ENCODE measurements around the gene TNRC6A. TPM values are rescaled to one million over a fixed set of nuclear protein-coding genes. Genes with fewer than 3 reads are reported as not detected.
"Not testable (repeated sequence)": the region's sequence is repeated elsewhere in the genome, so short reads cannot be mapped to it uniquely, and the experiment has no call there.

Gene TNRC6A
- 46.1 TPM for total RNA-seq

- peak; percentile 84 for DNase-seq (ENCODE audit: low spot score)
Measured at GRCh38 chr16:24729243-24729950, at the start of gene TNRC6A. Gene TNRC6A (plus strand): TSS chr16:24729651. CDS start chr16:24729842, 191 bp downstream.

DNA sequence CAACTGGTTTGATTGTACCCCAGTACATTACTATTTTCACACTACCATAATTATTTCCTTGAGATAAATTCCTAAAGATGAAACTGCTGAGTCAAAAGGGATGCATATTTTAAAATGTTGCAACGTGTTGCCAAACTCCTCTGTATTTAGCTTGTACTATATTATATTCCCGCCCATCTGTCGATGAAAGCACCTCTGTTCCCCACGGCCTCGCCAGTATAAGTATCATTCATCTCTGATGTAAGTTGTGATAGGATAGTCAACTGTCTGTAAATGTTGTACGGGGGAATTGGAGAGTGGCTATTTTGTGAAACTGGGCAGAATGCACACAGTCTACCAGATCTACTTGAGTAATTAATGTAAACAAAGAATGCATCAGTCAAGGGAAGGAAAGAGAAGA, 47.7 kb upstream of the TNRC6A start:
- DNase-seq (ENCODE audit: low spot score), result no peak

- DNase-seq (ENCODE audit: low spot score), result no peak
Measured at GRCh38 chr16:24683250-24683649, 46.2 kb upstream of the TNRC6A start.

GRCh38 chr16:24683847-24684493, 45.5 kb upstream of the TNRC6A start:
- no peak for DNase-seq (ENCODE audit: low spot score)

DNA sequence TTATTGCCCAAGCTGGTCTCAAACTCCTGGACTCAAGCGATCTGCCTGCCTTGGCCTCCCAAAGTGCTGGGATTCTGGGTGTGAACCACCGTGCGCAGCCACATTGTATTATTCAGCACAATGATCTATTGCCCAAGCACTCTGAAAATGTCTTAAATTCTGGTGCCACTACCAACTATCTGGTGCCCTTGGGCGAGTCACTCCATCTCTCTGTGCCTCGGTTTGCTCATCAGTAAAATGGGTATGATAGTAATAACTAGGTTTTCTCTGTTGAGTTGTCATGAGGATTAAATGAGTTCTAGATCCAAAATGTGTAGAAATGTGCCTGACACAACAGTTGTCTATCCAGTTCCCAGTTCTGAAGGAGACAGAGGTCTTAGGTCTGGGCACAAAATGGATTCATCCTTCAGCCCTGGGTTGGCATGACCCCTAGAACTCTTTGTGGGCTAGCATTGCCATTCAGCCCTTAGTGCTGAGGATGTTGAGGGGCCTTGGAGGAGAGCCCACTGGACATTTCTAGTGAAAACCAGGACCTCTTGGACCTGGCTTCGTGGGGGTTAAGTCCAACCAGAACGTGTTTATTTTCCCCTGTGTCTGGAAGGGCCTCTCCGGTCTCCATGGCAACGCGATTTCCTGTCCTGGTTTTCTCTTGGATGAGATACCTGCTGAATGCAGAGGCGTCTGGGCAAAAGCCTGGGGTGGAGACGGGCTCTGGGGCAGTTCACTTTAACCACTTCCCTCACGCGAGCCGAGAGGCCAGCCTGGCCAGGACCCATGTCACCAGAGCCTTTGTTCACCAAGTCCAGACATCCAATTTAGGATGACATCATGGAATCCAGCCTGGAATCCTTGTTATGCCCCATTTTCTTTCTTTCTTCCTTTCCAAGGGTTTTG, 43.7 kb upstream of the TNRC6A start:
- DNase-seq (ENCODE audit: low spot score), result peak; percentile 68

DNA sequence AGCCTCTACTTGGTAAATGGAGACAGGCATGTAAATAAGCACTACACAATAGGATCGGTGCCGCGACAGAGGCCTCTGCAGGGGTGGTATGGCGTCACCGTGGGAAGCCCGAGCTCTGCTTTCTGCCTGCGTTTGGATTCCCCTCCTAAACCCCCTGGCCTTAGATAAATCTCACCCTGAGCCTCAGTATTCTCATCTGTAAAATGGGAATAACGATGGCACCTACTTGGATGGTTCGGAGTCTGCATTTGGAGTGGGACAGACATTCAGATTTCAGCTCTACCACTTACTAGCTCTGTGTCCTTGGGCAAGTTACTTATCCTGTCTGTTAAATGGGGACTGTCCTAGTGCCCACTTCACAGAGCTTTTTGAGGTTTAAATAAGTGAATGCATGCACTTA, 42.8 kb upstream of the TNRC6A start:
- no peak for DNase-seq (ENCODE audit: low spot score)

DNA sequence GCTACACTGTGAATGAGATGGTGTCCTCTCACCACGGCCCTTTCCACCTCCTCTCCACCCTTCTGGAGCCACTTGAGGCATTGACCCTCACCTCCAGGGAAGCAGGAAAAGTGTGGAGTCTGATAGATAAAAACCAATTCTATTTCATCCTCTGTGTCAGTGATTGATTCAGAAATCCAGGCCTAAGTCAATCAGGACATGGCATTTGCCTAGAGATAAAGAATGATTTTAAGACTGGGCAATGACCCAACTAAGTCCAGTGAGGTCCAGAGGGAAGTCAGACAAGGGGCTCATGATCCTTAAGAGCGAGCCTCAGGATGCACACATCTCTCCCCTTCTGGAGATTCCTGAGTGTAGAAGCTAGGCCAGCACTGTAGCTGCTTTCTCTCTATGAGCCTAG, 41.1 kb upstream of the TNRC6A start:
- no peak for DNase-seq (ENCODE audit: low spot score)

DNA sequence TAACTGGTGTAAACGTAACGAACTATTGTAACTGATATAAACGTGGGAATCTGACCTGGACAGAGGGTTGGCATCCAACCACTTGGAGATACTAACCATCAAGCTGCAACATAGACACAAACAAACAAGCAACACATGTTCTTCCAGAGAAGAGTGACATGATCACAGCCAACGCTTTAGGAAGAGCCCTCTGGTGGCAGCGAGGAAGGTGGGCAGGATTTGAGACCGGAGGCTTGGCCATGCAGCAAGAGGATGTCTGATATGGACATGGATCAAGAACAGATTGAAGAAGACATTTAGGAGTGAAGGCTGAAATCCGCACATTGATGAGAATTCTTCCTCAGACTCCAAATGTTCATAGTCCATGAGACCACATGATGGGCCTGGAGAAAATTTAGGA, 40.3 kb upstream of the TNRC6A start:
- DNase-seq (ENCODE audit: low spot score), result no peak

DNA sequence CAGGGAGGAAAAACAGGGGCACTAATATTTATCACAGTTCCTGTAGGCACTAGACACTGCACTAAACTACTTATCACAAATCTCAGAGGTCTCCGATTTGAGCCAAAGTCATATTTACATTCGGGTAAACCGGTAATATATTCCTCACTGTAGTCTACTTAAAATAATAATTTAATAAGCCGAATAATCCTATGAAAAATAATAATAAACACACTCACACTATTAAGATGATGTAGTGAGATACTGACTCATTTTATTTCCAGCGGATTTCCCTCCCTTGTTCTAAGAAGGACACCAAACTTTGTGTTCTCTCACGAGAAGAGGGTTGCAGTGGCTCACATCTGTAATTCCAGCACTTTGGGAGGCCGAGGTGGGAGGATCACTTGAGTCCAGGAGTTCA, 36.6 kb upstream of the TNRC6A start:
- no peak for DNase-seq (ENCODE audit: low spot score)

DNA sequence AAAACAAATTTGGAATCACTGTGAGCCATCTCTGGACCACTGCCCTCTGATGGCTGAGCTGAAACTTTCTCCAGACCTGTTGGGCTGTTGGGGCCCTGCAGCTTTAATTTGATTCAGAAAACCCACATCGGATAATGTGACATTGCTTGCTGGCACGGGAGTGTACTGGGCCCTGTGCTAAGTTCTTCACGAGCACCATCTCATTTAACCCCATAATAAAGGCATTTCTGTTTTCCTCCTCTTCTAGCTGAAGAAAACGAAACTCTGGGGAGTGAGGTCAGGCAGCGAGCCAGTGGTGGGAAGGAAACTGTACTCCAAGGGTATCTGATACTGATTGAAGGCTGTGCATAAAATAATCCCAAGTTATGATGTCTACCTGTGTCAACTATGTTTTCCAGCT, 34.5 kb upstream of the TNRC6A start:
- no peak for DNase-seq (ENCODE audit: low spot score)

DNA sequence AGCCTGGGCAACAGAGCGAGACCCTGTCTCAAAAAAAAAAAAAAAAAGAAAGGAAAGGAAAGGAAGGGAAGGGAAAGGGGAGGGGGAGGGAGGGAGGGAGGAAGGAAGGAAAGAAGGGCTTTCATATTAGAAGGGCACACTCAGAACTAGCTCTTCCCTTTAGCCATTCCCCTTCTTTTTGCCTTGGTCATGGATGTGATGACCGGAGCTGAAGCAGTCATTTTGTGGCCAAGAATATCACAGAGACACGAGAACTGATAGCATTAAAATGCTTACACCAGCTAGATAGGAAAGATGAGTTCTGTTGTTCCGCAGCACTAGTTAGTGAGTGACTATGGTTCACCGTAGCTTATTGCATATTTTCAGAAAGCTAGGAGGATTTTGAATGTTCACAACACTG, 32.8 kb upstream of the TNRC6A start:
- no peak for DNase-seq (ENCODE audit: low spot score)

DNA sequence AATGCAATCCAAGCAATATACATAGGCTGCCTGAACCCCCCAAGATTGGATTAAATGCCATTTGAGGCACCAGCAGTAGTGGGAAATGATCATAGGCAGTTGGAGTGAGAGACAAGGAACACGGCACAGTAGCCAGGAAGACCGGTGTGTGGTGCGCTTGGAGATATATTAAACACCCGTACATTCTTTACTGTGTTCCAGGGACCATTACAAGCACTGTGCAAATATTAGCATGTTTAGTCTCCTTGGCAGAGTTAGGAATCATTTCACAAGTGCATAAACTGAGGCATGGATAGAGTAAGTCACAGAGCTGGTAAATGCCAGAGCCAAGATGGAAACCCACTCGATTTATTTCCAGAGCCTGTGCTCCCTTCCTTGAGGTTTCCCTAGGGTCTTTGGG, 31.1 kb upstream of the TNRC6A start:
- no peak for DNase-seq (ENCODE audit: low spot score)

DNA sequence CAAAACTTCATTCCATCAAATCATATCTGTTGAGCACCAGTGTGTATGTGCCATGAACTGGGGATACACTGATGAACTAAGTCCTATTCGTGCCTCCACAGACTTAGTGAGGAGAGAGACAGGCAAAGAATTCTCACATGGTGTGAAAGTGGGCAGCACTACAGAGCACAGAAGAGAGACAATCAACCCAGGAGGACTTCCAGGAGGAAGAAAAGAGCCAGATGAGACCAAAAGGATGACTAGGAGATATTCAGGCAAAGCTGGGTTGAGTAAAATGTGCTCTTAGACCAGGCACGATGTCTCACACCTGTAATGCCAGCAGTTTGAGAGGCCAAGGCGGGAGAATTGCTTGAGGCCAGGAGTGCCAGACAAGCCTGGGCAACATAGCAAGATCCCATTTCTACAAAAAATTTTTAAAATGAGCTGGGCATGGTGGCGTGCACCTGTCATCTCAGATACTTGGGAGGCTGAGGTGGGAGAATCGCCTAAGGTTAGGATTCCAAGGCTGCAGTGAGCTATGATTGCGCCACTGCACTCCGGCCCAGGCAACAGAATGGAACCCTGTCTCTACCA, 30.2 kb upstream of the TNRC6A start:
- no peak for DNase-seq (ENCODE audit: low spot score)

DNA sequence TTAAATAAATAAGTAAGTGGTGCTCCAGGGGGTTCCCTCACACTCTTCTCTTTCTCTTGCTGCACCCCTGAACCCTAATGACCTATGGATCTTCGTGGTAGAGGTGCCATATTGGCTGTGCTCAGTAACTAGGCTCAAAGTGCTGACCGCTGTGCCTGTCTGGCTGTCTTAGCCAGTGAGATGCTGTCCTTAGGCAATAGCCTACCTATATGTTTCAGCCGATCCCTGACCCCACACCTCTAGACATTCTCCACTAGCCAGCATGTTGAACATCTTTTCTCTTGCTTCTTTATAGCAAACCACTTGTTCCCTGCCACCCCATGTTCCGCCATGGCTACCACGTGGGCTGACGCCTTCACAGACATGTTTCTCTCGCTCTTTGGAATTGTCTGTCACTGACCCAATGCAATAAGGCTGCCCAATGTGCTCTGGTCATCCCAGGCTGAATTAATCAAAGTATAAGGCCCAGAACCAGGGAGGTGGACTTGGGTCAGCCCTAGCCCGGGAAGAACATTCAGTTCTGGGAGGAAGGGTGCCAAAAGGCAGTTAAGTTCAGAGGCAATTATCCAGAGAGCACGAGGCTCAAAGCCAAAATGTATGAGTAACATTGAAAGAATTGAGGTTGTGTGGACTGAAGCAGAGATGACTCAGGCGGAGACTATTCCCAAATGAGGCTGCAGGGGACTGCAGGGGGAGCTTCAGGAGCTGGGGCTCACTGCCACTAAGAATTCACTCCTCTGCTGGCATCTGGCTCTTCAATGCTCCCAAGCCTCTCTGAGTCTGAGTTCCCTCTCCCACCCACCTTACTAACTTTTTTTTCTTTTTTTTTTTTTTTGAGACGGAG, 28.7 kb upstream of the TNRC6A start:
- DNase-seq (ENCODE audit: low spot score), result peak; percentile 87

- no peak for DNase-seq (ENCODE audit: low spot score)
Measured at GRCh38 chr16:24701521-24701951, 27.9 kb upstream of the TNRC6A start.

DNA sequence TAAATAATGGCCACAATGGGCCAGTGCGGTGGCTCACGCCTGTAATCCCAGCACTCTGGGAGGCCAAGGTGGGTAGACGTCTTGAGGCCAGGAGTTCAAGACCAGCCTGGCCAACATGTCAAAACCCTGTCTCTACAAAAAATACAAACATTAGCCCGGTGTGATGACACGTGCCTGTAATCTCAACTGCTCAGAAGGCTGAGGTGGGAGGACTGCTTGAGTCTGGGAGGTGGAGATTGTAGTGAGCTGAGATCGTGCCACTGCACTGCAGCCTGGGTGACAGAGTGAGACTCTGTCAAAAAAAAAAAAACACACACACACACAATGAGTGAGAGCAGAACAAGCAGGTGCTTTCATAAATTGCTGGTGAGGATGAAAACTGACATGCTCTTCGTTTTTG, 21.7 kb upstream of the TNRC6A start:
- not testable (repeated sequence) for DNase-seq (ENCODE audit: low spot score)

- DNase-seq (ENCODE audit: low spot score), result no peak
Measured at GRCh38 chr16:24713379-24713778, 16.1 kb upstream of the TNRC6A start.

DNA sequence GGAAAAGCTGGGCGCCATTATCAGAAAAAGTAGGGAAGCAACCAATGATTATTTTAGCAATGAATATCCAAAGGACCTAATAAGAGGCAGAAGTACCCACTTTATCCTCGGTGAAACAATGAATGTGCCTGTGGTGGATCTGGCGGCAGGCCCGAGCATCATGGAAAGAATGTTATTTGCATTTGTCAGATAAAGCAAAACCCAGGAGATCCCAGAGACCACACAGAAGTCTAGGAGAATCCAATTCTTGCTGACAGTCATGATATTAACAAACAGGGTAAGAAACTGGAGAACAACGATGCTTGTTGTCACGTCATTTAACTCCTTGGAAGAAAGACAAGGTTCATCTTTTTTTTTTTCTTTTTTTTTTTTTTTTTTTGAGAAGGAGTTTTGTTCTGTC, 12.0 kb upstream of the TNRC6A start:
- DNase-seq (ENCODE audit: low spot score), result peak; percentile 42

DNA sequence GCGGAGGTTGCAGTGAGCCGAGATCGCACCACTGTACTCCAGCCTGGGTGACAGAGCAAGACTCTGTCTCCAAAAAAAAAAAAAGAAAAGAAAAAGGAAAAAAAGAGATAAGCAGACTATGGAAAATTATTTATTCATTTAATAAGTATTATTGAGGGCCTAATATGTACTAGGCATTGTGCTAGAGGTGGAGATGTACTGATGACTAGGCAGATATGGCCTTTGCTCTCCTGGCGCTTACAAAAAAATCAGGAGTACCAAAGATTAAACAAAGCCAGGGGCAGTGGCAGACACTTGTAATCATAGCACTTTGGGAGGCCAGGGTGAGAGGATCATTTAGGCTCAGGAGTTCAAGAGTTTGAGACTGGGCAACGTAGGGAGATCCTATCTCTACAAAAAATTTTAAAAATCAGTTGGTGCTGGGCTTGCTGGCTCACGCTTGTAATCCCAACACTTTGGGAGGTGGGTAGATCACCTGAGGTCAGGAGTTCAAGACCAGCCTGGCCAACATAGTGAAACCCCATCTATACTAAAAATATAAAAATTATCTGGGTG, 10.4 kb upstream of the TNRC6A start:
- DNase-seq (ENCODE audit: low spot score), result no peak

DNA sequence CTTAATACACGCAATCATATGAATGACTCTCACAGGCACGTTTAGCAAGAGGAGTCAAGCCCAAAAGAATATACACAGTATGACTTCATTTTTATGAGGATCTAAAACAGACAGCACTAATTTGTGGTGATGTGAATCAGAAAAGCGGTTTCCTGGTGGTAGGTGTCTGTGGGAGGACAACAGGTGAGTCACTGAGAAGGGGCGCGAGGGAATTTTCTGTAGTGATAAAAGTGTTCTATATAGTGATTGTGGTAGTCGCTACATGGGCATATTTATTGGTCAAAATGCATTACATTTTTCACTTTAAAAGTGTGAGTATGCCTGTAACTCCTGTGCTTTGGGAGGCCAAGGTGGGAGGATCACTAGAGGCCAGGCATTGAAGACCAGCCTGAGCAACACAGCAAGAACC, 7.6 kb upstream of the TNRC6A start:
- no peak for DNase-seq (ENCODE audit: low spot score)

DNA sequence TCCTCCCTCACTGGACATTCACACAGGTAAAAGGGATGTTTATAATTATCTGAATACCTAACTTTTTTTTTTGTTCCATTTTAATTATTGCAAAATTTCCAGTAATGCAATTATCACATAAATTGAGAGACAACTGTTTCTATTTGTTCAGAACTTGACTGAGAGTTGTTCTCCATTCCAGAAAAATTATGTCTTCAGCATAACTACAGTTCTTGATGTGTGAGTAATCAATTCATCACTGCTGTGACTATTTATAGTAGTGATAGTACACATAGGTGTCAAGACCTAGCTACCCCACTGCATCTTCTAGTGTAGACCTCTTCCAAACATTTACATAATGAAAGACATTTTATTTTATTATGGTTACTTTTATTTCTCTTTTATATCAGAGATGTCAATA, 5.8 kb upstream of the TNRC6A start:
- DNase-seq (ENCODE audit: low spot score), result no peak

All from mucosa of gallbladder (tissue), 1 donor.